Measurements from ENCODE around the gene VRK3. TPM values are rescaled to one million over a fixed set of nuclear protein-coding genes. Genes with fewer than 3 reads are reported as not detected.

VRK3 gene
- total RNA-seq, 1 experiment from 2014 or later: 33.4 TPM

- Mint-ChIP-seq H3K4me3 (no peak overlapping the region), H3K4me1 (no peaks in the 10 kb centered on the region), H3K36me3 (0 out of 2 replicates have a peak, but pooled peaks cover 2% of the 10 kb centered on the region), H3K9me3 (no peaks in the 10 kb centered on the region), H3K27me3 (ENCODE audit: low read depth) (no peaks in the 10 kb centered on the region), H3K27ac (no peak overlapping the region)
- no peak for TF ChIP-seq FOXK1 (CRISPR knock-in tag; IDR thresholded peaks at IDR 0.05)
- CTCF ChIA-PET: interaction anchor here (0.9 to 1.3 kb wide), 2 partner anchors 41 to 87 kb away, joined by 3 to 5 read pairs; no protein-coding TSS in a partner anchor
- DNase-seq (ENCODE audit: low spot score): no peak
- POLR2A ChIA-PET: no interaction called here
- ATAC-seq: no peak
Observed at GRCh38 chr19:49978324-49978723, 46.8 kb downstream of the VRK3 start.

GRCh38 chr19:49977881-49978280, 47.3 kb downstream of the VRK3 start:
- no peak for ATAC-seq
- Mint-ChIP-seq H3K9me3 (no peaks in the 10 kb centered on the region), H3K27me3 (ENCODE audit: low read depth) (no peaks in the 10 kb centered on the region), H3K4me3 (no peak overlapping the region), H3K4me1 (no peaks in the 10 kb centered on the region), H3K36me3 (0 out of 2 replicates have a peak, but pooled peaks cover 2% of the 10 kb centered on the region), H3K27ac (no peak overlapping the region)
- ChIA-PET CTCF (interaction anchor here (0.9 to 1.3 kb wide), 2 partner anchors 40 to 87 kb away, joined by 3 to 5 read pairs; no protein-coding TSS in a partner anchor), POLR2A (no interaction called here)
- TF ChIP-seq AFF4 (CRISPR knock-in tag; IDR thresholded peaks at IDR 0.05; ENCODE audit: borderline replicate concordance): no peak
- TF ChIP-seq E2F5 (CRISPR knock-in tag; IDR thresholded peaks at IDR 0.05): no peak
- TF ChIP-seq FOXK1 (CRISPR knock-in tag; IDR thresholded peaks at IDR 0.05): no peak
- no peak for DNase-seq (ENCODE audit: low spot score)

GRCh38 chr19:49977076-49977475, 48.1 kb downstream of the VRK3 start:
- Mint-ChIP-seq H3K4me1 (no peaks in the 10 kb centered on the region), H3K27ac (no peak overlapping the region), H3K9me3 (no peaks in the 10 kb centered on the region), H3K4me3 (no peak overlapping the region), H3K27me3 (ENCODE audit: low read depth) (no peaks in the 10 kb centered on the region), H3K36me3 (0 out of 2 replicates have a peak, but pooled peaks cover 2% of the 10 kb centered on the region)
- ChIA-PET POLR2A (no interaction called here), CTCF (interaction anchor here (1.4 kb wide), 1 partner anchor 44 kb away, joined by 3 read pairs; no protein-coding TSS in a partner anchor)
- DNase-seq (ENCODE audit: low spot score) (no peak), ATAC-seq (no peak)
- TF ChIP-seq CBFB (CRISPR knock-in tag; IDR thresholded peaks at IDR 0.05; ENCODE audit: low read depth) (no peak), ZSCAN18 (CRISPR knock-in tag; IDR thresholded peaks at IDR 0.05) (no peak), ZNF416 (CRISPR knock-in tag; IDR thresholded peaks at IDR 0.05) (no peak), TCF7 (CRISPR knock-in tag; IDR thresholded peaks at IDR 0.05; ENCODE audit: low read depth) (no peak), USF2 (CRISPR knock-in tag; IDR thresholded peaks at IDR 0.05) (no peak), ZMAT4 (CRISPR knock-in tag; IDR thresholded peaks at IDR 0.05) (no peak)

GRCh38 chr19:49976496-49976895, 48.7 kb downstream of the VRK3 start:
- 0 out of 2 replicates have a peak, but pooled peaks cover 2% of the 10 kb centered on the region for H3K36me3 Mint-ChIP-seq
- ATAC-seq: no peak
- no peak for DNase-seq (ENCODE audit: low spot score)
- ChIA-PET CTCF (interaction anchor here (1.4 to 1.5 kb wide), 2 partner anchors 39 to 43 kb away, joined by 3 to 4 read pairs; no protein-coding TSS in a partner anchor), POLR2A (no interaction called here)
- no peaks in the 10 kb centered on the region for H3K27me3 Mint-ChIP-seq (ENCODE audit: low read depth)
- no peaks in the 10 kb centered on the region for H3K4me1 Mint-ChIP-seq
- no peaks in the 10 kb centered on the region for H3K9me3 Mint-ChIP-seq
- H3K4me3 Mint-ChIP-seq: no peak overlapping the region
- no peak overlapping the region for H3K27ac Mint-ChIP-seq
- TF ChIP-seq CDX4 (CRISPR knock-in tag; IDR thresholded peaks at IDR 0.05; ENCODE audit: borderline replicate concordance): no peak
- no peak for TF ChIP-seq AR (CRISPR knock-in tag; IDR thresholded peaks at IDR 0.05)
- TF ChIP-seq USF1 (CRISPR knock-in tag; IDR thresholded peaks at IDR 0.05): no peak
- no peak for TF ChIP-seq TP53 (CRISPR knock-in tag; IDR thresholded peaks at IDR 0.05)
- no peak for TF ChIP-seq NR2C2 (CRISPR knock-in tag; IDR thresholded peaks at IDR 0.05)

All from WTC11 (cell line).